ENCODE measurements around the gene C7orf33. TPM values are rescaled to one million over a fixed set of nuclear protein-coding genes. Genes with fewer than 3 reads are reported as not detected.

The C7orf33 gene
- total and polyA plus RNA-seq, 7 donors, result not detected

DNA sequence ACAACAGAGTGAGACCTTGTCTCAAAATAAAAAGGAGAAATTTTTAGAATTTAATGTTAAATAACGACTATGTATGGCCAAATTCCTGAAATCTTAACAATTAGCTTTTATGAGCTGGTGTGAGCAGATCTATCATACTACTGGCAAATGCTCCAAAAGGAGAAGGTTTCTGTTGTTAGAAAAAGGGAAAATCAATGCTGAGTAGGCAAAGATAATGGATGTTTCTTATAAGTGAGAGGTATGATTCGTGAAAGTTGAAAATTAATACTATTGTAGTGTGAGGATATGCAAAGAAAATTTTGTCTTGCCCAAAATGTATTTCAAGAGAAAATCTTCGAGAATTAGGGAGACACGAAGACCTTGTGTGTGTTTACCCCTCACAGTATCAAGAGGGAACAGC is 67.4 kb downstream of the C7orf33 start:
- no peak for ATAC-seq
- Histone ChIP-seq H3K36me3 (ENCODE audit: insufficient read depth in 1 of 2, low read depth in 1 of 2) (no peaks in the 10 kb centered on the region), H3K9me3 (no peaks in the 10 kb centered on the region), H3K27me3 (ENCODE audit: insufficient read depth in 3 of 3, low read length in 2 of 3) (no peaks in the 10 kb centered on the region), H3K4me3 (no peak overlapping the region), H3K27ac (no peak overlapping the region), H3K4me1 (no peaks in the 10 kb centered on the region)
- TF ChIP-seq, protein P1, sequence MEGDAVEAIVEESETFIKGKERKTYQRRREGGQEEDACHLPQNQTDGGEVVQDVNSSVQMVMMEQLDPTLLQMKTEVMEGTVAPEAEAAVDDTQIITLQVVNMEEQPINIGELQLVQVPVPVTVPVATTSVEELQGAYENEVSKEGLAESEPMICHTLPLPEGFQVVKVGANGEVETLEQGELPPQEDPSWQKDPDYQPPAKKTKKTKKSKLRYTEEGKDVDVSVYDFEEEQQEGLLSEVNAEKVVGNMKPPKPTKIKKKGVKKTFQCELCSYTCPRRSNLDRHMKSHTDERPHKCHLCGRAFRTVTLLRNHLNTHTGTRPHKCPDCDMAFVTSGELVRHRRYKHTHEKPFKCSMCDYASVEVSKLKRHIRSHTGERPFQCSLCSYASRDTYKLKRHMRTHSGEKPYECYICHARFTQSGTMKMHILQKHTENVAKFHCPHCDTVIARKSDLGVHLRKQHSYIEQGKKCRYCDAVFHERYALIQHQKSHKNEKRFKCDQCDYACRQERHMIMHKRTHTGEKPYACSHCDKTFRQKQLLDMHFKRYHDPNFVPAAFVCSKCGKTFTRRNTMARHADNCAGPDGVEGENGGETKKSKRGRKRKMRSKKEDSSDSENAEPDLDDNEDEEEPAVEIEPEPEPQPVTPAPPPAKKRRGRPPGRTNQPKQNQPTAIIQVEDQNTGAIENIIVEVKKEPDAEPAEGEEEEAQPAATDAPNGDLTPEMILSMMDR (IDR thresholded peaks at IDR 0.05), result no peak
- WGBS, 3 donors, result 83 to 88% (median 86%) methylated on average over 4 of the region's 4 CpGs
- intact Hi-C loops (cut with DNase I), result no loop called here
- DNase-seq, result no peak

DNA sequence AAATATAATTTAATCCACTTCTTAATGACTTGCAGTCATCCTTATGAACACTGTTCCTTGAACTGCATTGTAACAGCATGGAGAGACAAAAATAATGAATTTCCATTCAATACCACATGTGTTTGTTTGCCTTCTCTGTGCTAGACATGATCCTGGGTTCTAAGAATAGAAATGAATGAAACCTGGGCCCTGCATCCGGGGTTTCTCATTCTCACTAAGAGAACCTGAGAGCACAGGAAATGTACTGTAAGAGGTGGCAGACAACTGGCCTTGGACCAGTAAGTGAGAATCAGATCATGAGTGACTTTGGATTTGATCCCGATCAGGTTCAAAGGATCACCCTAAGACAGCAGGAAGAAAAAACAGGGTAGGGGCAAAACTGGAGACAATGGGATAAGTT is 70.9 kb downstream of the C7orf33 start:
- DNase-seq, result no peak
- no peaks in the 10 kb centered on the region for H3K4me1 ChIP-seq
- no peak overlapping the region for H3K27ac ChIP-seq
- H3K36me3 ChIP-seq (ENCODE audit: insufficient read depth in 1 of 2, low read depth in 1 of 2), result no peaks in the 10 kb centered on the region
- no peak overlapping the region for H3K4me3 ChIP-seq
- TF ChIP-seq, protein P1 (IDR thresholded peaks at IDR 0.05), result no peak
- no peak for ATAC-seq
- 60 to 75% (median 61%) methylated on average over 2 of the region's 2 CpGs for WGBS, 3 donors
- no peaks in the 10 kb centered on the region for H3K9me3 ChIP-seq
- no peaks in the 10 kb centered on the region for H3K27me3 ChIP-seq (ENCODE audit: insufficient read depth in 3 of 3, low read length in 2 of 3)
- intact Hi-C loops (cut with DNase I), result no loop called here

DNA sequence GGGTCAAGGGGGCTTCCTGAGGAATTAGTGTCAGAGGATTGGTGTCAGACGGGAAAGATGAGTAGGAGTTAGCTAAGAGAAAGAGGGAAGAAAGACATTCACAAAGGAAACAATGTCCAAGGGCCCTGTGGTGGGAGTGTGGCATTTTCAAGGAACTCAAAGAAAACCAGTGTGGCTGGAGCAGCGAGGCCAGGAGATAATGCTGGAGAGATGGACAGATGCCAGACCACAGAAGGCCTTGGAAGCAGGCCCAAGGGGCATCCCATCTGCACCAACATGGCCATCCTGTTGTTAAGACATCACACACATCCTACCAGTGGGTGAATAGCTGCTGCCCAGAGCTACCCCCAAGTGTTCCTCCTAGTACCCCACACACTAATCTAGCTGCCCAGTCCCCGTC is 72.1 kb downstream of the C7orf33 start:
- no peak overlapping the region for H3K27ac ChIP-seq
- no peaks in the 10 kb centered on the region for H3K4me1 ChIP-seq
- no peaks in the 10 kb centered on the region for H3K27me3 ChIP-seq (ENCODE audit: insufficient read depth in 3 of 3, low read length in 2 of 3)
- no peaks in the 10 kb centered on the region for H3K9me3 ChIP-seq
- intact Hi-C loops (cut with DNase I), result no loop called here
- DNase-seq (no peak), ATAC-seq (no peak)
- WGBS, 3 donors, result 67 to 71% (median 70%) methylated on average over 3 of the region's 3 CpGs
- TF ChIP-seq, protein P1 (IDR thresholded peaks at IDR 0.05), result no peak
- no peak overlapping the region for H3K4me3 ChIP-seq
- no peaks in the 10 kb centered on the region for H3K36me3 ChIP-seq (ENCODE audit: insufficient read depth in 1 of 2, low read depth in 1 of 2)

DNA sequence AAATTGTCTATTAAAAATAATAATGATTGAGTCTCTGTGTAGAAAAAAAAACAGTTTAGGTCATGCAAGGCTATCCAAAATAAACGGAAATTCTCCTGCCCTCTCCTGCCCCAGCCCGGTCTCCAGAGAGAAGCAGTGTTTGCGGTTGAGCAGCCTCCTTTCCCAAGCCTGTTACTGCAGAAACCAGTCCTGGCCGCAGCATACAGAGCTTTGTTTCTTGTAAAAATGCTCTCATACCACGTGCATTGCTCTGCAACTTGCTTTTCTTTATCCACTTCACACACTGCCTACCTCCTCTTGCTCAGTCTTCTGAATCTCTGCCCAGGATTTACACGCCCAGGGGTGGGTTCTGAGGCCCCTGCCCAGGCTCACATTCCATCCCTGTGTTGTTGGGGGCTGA is 73.8 kb downstream of the C7orf33 start:
- TF ChIP-seq, protein P1 (IDR thresholded peaks at IDR 0.05), result no peak
- DNase-seq (peak in 1 of 2 donors; percentile 19), ATAC-seq (no peak)
- intact Hi-C loops (cut with DNase I), result no loop called here
- 33 to 37% (median 37%) methylated on average over 6 of the region's 6 CpGs for WGBS, 3 donors
- Histone ChIP-seq H3K36me3 (ENCODE audit: insufficient read depth in 1 of 2, low read depth in 1 of 2) (no peaks in the 10 kb centered on the region), H3K9me3 (no peaks in the 10 kb centered on the region), H3K4me1 (no peaks in the 10 kb centered on the region), H3K4me3 (no peak overlapping the region), H3K27me3 (ENCODE audit: insufficient read depth in 3 of 3, low read length in 2 of 3) (no peaks in the 10 kb centered on the region), H3K27ac (no peak overlapping the region)

DNA sequence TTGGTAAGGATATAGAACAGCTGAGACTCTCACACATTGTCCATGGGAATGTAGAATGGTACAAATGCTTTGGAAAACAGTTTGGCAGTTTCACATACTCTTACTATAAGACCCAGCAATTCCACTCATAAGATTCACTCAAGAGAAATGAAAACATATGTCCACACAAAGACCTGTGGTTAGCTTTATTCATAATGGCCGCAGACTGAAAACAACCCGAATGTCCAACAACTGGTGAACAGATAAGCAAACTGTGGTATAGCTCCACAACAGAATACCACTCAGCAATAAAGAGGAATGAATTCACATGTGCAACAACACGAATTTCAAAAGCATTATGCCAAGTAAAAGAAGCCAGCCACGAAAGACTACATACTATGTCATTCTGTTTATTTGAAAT is 74.7 kb downstream of the C7orf33 start:
- H3K4me3 ChIP-seq, result no peak overlapping the region
- H3K4me1 ChIP-seq, result no peaks in the 10 kb centered on the region
- ATAC-seq (no peak), DNase-seq (no peak)
- no peaks in the 10 kb centered on the region for H3K27me3 ChIP-seq (ENCODE audit: insufficient read depth in 3 of 3, low read length in 2 of 3)
- no peaks in the 10 kb centered on the region for H3K36me3 ChIP-seq (ENCODE audit: insufficient read depth in 1 of 2, low read depth in 1 of 2)
- intact Hi-C loops (cut with DNase I), result no loop called here
- H3K9me3 ChIP-seq, result no peaks in the 10 kb centered on the region
- 70 to 78% (median 70%) methylated on average over 4 of the region's 4 CpGs for WGBS, 3 donors
- TF ChIP-seq, protein P1 (IDR thresholded peaks at IDR 0.05), result no peak
- H3K27ac ChIP-seq, result no peak overlapping the region

Measured in psoas muscle (tissue), 8 donors.